Measurements from ENCODE around the gene PACSIN3. TPM values are rescaled to one million over a fixed set of nuclear protein-coding genes. Genes with fewer than 3 reads are reported as not detected.

PACSIN3 gene
- total RNA-seq, 1 experiment from 2014 or later = 31.9 TPM

DNA sequence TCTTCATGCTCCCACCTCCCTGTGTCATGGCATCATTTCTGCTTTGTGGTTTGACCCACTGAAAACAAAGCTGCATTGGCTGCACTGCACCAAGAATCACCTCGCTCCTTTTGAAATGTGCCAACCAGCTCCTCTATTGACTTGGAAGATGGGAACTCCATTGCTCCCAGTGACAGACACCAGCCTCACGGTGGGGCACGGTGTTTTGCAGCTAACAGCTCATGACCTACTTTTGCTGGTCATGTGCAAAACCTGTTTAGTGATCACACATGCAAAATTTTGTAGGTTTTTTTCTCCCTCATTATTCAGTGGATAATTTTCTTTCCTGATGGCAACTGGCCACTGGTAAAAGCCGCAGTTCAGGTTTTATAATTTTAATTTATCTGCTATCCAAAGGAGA lies 46.4 kb downstream of the PACSIN3 start:
- in situ Hi-C loops (cut with HindIII; ENCODE audit: low pct_unique_long_range_greater_than_20kb, low sequenced_read_pairs) = no loop called here
- DNase-seq (ENCODE audit: low read depth) = no peak

DNA sequence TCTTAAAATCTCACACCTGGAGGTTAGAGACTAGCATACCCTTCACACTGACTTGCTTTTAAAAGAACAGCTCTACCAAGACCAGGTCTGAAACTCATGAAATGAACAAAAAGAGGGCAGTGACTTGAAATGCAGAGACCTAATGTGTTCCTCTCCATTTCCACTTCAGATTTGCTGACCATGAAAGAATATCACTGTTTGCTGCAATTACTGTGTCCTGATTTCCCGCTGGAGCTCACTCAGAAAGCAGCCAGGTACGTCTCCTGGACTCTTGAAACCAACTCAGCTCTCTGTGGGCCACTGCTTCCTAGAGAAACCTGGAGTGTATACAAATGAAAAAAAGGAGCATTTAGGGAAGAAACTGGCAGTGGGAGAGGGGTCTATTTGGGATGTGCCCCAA lies 48.8 kb downstream of the PACSIN3 start:
- in situ Hi-C loops (cut with HindIII; ENCODE audit: low pct_unique_long_range_greater_than_20kb, low sequenced_read_pairs) = no loop called here

DNA sequence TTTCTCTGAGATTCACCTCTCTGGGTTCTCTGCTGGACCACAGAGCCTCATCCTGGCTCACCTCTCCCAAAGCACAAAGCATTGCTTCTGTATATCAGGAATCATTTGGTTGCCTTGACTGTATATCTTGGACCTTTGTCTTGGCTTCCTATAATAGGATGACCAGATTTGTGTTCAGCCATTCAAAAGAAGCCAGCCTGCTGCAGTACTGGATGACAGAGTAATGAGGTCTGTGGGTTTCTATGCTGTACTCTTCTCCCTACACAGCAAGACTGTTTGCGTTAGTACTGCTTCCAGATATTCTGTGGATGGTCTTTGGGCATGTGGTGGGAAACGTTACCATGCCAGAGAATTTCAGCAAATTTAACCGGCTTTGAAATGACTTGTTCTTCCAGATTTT lies 49.3 kb downstream of the PACSIN3 start:
- in situ Hi-C loops (cut with HindIII; ENCODE audit: low pct_unique_long_range_greater_than_20kb, low sequenced_read_pairs) = no loop called here
- no peak for DNase-seq (ENCODE audit: low read depth)

More for the DNA sequence above, 48.8 kb downstream of the PACSIN3 start:
- DNase-seq (ENCODE audit: low read depth) = no peak

DNA sequence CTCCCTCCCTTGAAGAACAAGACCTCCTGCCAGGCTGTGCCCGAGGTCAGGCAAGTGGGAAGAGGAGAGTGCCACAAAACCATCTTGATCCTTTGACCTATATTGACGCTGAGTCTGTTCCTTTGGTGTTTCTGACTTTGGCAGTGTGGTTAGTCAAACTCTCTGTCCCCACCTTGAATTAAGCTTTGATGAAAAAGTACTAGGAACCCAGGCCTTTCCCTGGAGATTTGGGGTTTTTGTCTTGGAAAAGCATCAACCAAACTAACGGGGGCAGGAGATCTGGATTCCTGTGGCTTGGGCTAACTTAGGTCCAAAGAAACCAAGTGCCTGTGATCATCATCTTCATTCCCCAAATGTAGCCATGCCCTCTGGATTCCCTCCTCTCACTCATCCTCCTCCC lies 49.9 kb downstream of the PACSIN3 start:
- no peak for DNase-seq (ENCODE audit: low read depth)
- in situ Hi-C loops (cut with HindIII; ENCODE audit: low pct_unique_long_range_greater_than_20kb, low sequenced_read_pairs) = no loop called here

DNA sequence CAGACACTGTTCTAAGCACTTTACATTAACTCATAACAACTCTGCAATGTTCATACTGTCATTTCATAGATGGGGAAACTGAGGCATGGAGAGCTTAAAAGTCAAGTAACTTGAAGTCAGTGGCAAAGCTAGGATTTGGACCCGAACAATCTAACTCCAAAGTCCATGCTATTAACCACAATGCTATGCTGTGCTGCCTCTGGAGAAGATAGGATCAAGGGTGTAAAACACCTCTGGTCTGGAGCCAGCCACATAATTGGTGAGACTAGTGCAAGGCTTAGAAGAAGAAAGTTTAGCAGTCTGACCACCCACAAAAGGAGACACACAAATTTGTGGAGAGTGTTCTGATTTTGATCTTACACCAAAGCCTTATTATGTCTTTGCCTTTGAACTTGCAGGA lies 53.3 kb downstream of the PACSIN3 start:
- in situ Hi-C loops (cut with HindIII; ENCODE audit: low pct_unique_long_range_greater_than_20kb, low sequenced_read_pairs) = no loop called here
- DNase-seq (ENCODE audit: low read depth) = no peak

DNA sequence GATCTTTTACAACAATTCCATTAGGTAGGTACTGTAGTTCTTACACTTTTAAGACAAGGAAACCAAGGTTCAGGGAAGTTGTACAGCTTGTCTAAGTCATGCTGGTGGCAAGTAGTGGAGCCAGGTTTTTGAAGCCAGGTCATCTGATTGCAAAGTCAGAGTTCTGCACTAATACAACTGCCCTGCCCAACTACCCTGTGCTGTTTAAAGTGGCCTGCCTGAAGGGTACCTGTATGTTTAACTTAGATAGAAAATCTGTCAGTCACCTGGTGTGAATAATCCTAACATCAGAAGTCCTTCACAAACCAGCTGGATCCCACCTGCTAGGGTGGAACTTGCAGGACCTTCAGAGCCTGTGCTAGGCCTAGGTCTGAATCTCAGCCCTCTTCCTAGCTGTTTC lies 53.7 kb downstream of the PACSIN3 start:
- in situ Hi-C loops (cut with HindIII; ENCODE audit: low pct_unique_long_range_greater_than_20kb, low sequenced_read_pairs) = no loop called here

DNA sequence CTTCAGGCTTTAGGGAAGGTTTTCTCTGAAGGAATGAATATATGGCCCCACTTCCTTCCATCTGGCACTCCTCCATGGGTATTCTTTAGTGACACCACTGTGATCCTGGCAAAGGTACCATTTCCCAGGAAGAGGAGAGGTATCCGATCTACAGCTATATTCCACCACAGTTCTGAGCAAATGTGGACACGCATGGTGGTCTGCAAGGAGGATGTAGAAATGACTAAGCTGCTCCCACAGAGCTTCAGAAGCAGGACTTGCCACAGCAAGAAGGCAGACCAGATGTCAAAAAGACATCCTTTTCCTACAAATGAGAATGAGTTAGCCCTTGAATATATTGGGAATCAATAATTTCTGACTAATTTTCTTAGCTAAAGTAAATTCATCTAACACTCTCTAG lies 55.1 kb downstream of the PACSIN3 start:
- in situ Hi-C loops (cut with HindIII; ENCODE audit: low pct_unique_long_range_greater_than_20kb, low sequenced_read_pairs) = no loop called here
- no peak for DNase-seq (ENCODE audit: low read depth)

More for the DNA sequence above, 53.7 kb downstream of the PACSIN3 start:
- no peak for DNase-seq (ENCODE audit: low read depth)

DNA sequence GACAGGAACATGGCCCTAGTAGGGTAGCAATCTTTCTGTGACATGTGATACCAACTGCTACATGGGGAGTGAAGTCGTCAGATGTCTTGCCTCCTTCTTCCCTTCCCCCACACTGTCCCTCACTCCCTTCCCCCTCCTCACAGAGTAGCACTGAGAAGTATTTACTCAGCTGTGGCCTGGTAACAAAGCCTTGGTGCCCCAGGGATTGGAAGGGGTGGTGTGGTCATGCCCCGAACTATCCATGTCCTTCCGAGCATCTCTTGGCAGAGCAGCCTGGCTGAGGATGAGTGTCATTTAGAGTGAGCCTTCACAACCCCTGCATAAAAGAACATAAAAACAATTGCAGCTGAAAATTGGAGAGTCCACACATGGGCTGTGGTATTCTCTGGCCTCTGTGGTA lies 55.7 kb downstream of the PACSIN3 start:
- in situ Hi-C loops (cut with HindIII; ENCODE audit: low pct_unique_long_range_greater_than_20kb, low sequenced_read_pairs) = no loop called here
- DNase-seq (ENCODE audit: low read depth) = no peak

Other genes starting within 250 kb of the PACSIN3 start
- gene CSTPP1, start 249.7 kb downstream of the PACSIN3 start, total RNA-seq (2014; rRNA removed; shearing (Covaris generic); ENCODE audit: low replicate concordance) = 20.9 and 33.6 TPM in 2 replicates
- 77.9 and 114 TPM in 2 replicates for gene ARFGAP2, start 9.6 kb downstream of the PACSIN3 start, total RNA-seq (2014; rRNA removed; shearing (Covaris generic); ENCODE audit: low replicate concordance)
- 49.6 and 52.1 TPM in 2 replicates for gene DDB2, start 28.5 kb upstream of the PACSIN3 start, total RNA-seq (2014; rRNA removed; shearing (Covaris generic); ENCODE audit: low replicate concordance)
- 2.8 and 12.3 TPM in 2 replicates for gene ACP2, start 62.4 kb upstream of the PACSIN3 start, total RNA-seq (2014; rRNA removed; shearing (Covaris generic); ENCODE audit: low replicate concordance)
- 2.2 and 14.0 TPM in 2 replicates for gene NR1H3, start 71.6 kb upstream of the PACSIN3 start, total RNA-seq (2014; rRNA removed; shearing (Covaris generic); ENCODE audit: low replicate concordance)
- 3.1 and 9.7 TPM in 2 replicates for gene MADD, start 83.7 kb upstream of the PACSIN3 start, total RNA-seq (2014; rRNA removed; shearing (Covaris generic); ENCODE audit: low replicate concordance)
- gene MYBPC3, start 166.3 kb upstream of the PACSIN3 start, total RNA-seq (2014; rRNA removed; shearing (Covaris generic); ENCODE audit: low replicate concordance) = not detected in 2 replicates
- not detected in 2 replicates for gene SPI1, start 192.1 kb upstream of the PACSIN3 start, total RNA-seq (2014; rRNA removed; shearing (Covaris generic); ENCODE audit: low replicate concordance)
- gene SLC39A13, start 222.2 kb upstream of the PACSIN3 start, total RNA-seq (2014; rRNA removed; shearing (Covaris generic); ENCODE audit: low replicate concordance) = 46.2 and 86.8 TPM in 2 replicates
- 72.1 and 77.7 TPM in 2 replicates for gene PSMC3, start 240.0 kb upstream of the PACSIN3 start, total RNA-seq (2014; rRNA removed; shearing (Covaris generic); ENCODE audit: low replicate concordance)